GM19397 (cell line): ENCODE measurements around the gene EPB41L1.

ENCODE experiments used
- ATAC-seq: cut with Tn5 transposase; IDR thresholded peaks from one replicate; pipeline ENCODE4 v1.9.1; 2021; ENCODE audit warnings: mild to moderate bottlenecking, moderate library complexity; ENCODE audit not compliant: unreplicated experiment

EPB41L1 gene

GRCh38 chr20:36275011-36275410 is 120.5 kb downstream of the EPB41L1 start:
- ATAC-seq, result no peak

GRCh38 chr20:36275441-36276189 is 121.1 kb downstream of the EPB41L1 start:
- no peak for ATAC-seq

DNA sequence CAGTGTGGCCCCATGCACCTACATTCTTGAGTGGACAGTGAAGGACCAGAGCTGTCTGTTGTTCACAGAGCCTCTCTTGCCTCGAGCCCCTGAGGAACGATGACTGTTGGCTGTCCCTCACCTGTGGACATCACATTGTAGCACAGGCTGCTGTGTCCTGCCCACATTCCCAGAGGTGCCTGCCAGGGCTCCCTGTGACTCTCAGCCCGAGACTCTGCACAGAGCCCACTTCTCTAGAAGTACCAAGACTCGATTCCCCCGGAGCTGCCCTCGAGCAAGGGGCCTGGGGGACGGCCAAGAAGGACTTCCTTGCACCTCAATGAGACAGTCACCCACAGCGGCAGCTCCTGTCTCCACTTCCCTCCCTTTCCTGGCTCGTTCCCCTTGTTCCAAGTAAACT is 123.0 kb downstream of the EPB41L1 start:
- no peak for ATAC-seq

DNA sequence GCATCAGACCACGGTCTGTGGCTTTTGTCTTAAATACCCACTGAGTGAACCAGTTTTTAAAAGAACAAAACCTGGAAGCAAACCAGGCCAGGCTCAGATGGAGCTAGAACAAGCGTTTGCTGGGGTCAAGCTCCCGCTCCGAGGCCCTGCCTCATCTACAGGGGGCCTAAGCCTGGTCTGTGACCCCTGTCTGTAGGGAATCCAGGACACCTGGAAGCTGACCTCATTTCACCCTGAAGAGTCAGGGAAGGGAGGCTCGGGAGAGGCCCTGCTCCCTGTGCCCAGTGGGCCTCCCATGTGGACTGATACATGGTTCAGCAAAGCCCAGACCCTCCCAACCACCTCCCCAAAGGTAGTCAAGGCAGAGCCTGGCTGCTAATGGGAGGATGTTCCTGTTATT is 124.8 kb downstream of the EPB41L1 start:
- ATAC-seq, result no peak

DNA sequence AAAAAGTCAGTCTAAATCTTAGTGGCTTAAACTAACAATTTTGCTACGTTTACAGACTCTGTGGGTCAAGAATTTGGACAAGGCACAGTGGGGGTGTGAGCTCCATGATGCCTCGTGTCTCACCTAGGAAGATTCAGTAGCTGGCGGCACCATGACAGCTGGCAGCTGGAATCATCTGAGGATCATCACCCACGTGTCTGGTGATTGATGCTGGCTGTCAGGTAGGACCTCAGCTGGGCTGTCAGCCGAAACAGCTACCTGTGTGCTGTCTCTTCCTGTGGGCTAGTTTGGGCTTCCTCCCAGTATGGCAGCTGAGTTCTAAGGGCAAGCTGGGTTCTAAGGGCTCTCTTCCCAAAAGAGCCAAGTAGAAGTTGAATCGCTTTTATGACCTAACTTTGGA is 125.2 kb downstream of the EPB41L1 start:
- no peak for ATAC-seq

DNA sequence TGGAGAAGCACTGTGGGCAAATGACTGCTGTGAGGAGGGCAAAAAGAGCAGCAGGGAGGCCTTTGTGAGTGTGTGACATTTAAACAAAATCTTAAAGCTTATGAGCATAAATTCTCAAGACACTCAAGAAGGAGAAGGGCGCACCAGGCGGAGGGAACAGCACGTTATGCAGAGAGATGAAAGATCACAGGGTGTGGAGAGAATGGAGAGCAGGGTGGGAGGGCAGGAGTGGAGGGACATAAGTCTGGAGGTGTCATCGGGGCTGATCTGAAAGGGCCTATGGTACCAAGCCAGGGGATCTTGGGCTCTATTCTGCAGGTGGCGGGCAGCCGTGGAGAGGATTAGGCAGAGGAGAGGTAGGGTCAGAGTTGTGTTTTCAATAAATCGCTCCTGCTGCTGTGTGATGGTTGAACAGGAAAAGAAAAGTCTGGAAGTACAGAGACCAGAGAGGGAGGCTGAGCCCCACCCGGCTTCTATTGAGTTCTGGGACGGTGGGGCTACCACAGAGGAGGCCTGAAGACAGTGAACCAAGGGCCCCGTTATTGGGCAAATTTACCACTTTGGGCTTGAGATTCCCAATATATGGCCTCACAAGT is 127.3 kb downstream of the EPB41L1 start:
- no peak for ATAC-seq
